CD1c-positive myeloid dendritic cell (primary cell): ENCODE data around the gene CLEC2L.
"Not testable (repeated sequence)": the region's sequence is repeated elsewhere in the genome, so short reads cannot be mapped to it uniquely, and the experiment has no call there.

Experiments used
- DNase-seq: peaks from one replicate; pipeline ENCODE4 v3.0.0-alpha.2; 2016; ENCODE audit errors: extremely low spot score

The CLEC2L gene

GRCh38 chr7:139523968-139524815 is 707 bp downstream of the CLEC2L start:
- DNase-seq, result no peak

GRCh38 chr7:139525239-139525638 is 1.8 kb downstream of the CLEC2L start:
- DNase-seq, result no peak

- DNase-seq, result no peak
These were observed 2.3 kb downstream of the CLEC2L start for GRCh38 chr7:139525750-139526149.

GRCh38 chr7:139526578-139527544 is 3.4 kb downstream of the CLEC2L start:
- no peak for DNase-seq

- DNase-seq, result no peak
These were observed 7.6 kb downstream of the CLEC2L start for GRCh38 chr7:139531094-139531493.

GRCh38 chr7:139532636-139533155 is 9.2 kb downstream of the CLEC2L start:
- no peak for DNase-seq

GRCh38 chr7:139534096-139534495 is 10.6 kb downstream of the CLEC2L start:
- no peak for DNase-seq

GRCh38 chr7:139534966-139535651 is 11.6 kb downstream of the CLEC2L start:
- DNase-seq, result no peak

- no peak for DNase-seq
These were observed 12.7 kb downstream of the CLEC2L start for GRCh38 chr7:139536152-139536551.

GRCh38 chr7:139538881-139539635 is 15.6 kb downstream of the CLEC2L start:
- DNase-seq, result no peak

- no peak for DNase-seq
These were observed 16.7 kb downstream of the CLEC2L start for GRCh38 chr7:139540203-139540602.

GRCh38 chr7:139541600-139542307 is 18.3 kb downstream of the CLEC2L start:
- no peak for DNase-seq

GRCh38 chr7:139542308-139543151 is 19.0 kb downstream of the CLEC2L start:
- DNase-seq, result no peak

- DNase-seq, result peak; percentile 35
These were observed 20.5 kb downstream of the CLEC2L start for GRCh38 chr7:139543801-139544603.

GRCh38 chr7:139544645-139545044 is 21.2 kb downstream of the CLEC2L start:
- no peak for DNase-seq

- DNase-seq, result no peak
These were observed 25.0 kb downstream of the CLEC2L start for GRCh38 chr7:139548302-139549028.

- DNase-seq, result not testable (repeated sequence)
These were observed 30.7 kb downstream of the CLEC2L start for GRCh38 chr7:139553991-139554700.
